HG03066 (cell line): ENCODE measurements around the gene ADAMTS18.
"Not testable (repeated sequence)": the region's sequence is repeated elsewhere in the genome, so short reads cannot be mapped to it uniquely, and the experiment has no call there.

Source experiments
- ATAC-seq: cut with Tn5 transposase; IDR thresholded peaks from one replicate; pipeline ENCODE4 v1.9.1; 2021; ENCODE audit warnings: low read depth; ENCODE audit not compliant: unreplicated experiment

The ADAMTS18 gene, protein sequence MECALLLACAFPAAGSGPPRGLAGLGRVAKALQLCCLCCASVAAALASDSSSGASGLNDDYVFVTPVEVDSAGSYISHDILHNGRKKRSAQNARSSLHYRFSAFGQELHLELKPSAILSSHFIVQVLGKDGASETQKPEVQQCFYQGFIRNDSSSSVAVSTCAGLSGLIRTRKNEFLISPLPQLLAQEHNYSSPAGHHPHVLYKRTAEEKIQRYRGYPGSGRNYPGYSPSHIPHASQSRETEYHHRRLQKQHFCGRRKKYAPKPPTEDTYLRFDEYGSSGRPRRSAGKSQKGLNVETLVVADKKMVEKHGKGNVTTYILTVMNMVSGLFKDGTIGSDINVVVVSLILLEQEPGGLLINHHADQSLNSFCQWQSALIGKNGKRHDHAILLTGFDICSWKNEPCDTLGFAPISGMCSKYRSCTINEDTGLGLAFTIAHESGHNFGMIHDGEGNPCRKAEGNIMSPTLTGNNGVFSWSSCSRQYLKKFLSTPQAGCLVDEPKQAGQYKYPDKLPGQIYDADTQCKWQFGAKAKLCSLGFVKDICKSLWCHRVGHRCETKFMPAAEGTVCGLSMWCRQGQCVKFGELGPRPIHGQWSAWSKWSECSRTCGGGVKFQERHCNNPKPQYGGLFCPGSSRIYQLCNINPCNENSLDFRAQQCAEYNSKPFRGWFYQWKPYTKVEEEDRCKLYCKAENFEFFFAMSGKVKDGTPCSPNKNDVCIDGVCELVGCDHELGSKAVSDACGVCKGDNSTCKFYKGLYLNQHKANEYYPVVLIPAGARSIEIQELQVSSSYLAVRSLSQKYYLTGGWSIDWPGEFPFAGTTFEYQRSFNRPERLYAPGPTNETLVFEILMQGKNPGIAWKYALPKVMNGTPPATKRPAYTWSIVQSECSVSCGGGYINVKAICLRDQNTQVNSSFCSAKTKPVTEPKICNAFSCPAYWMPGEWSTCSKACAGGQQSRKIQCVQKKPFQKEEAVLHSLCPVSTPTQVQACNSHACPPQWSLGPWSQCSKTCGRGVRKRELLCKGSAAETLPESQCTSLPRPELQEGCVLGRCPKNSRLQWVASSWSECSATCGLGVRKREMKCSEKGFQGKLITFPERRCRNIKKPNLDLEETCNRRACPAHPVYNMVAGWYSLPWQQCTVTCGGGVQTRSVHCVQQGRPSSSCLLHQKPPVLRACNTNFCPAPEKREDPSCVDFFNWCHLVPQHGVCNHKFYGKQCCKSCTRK (N-terminal part only)

DNA sequence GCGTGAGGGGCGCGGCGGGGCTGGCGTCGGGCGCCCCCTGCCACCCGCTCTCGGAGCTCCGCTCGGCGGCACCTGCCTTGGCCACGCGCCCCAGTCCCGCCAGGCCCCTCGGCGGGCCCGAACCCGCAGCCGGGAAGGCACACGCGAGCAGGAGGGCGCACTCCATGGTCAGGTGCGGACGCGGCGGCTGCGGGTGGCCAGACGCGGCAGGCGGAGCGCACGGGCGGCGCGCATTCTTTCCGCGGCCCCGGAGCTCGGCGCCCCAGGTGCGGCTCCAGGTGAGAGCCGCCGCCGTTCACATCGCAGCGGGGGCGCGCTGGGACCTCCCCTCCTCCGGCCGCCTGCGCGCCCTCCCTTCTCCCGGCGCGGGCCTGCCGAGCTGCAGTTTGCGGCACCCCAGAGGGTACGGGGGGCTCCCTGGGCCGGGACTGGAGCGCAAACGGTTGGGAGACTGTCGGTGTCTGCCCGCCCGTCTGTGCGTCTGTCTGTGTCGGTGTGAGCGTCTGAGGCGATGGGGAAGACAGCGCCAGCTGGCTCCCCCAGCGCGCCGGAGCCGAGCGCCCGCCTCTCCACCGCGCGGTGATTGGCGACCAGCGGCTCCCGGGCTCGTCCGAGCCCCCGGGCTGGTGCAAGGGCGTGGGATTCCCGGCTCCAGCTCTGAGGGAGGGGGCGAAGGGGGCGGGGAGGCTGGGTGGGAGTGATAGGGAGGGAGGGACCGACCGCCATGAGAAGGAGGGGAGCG, at the start of gene ADAMTS18:
TSS of gene ADAMTS18 (minus strand) at position 505 of the 742 bp plus-strand sequence. CDS start at position 166, 339 bp downstream.
- ATAC-seq, result no peak

- no peak for ATAC-seq
Measured at GRCh38 chr16:77480681-77481315, 46.0 kb upstream of the ADAMTS18 start.

- ATAC-seq, result no peak
Measured at GRCh38 chr16:77472262-77472661, 37.4 kb upstream of the ADAMTS18 start.

GRCh38 chr16:77470851-77471250, 36.0 kb upstream of the ADAMTS18 start:
- no peak for ATAC-seq

DNA sequence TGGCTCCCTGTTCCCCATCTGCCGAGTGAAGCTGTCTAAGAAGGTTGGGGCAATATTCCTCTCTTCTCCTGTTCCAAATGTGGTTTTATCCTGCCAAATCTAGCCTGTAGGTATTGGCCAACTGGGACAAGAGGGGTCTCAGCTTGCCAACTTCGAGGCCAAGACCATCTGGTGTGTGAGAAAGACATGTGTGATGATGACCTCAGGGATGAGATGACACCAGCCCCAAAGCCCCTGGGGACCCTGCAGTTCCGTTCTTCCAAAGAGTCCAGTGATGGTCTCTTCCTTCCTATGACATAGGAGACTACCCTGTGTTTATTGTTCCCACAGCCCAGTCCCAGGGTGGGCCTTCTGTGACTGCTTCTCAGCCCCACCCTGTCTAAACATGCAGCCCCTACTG, 34.8 kb upstream of the ADAMTS18 start:
- ATAC-seq, result no peak

- no peak for ATAC-seq
Measured at GRCh38 chr16:77468831-77469230, 34.0 kb upstream of the ADAMTS18 start.

GRCh38 chr16:77467821-77468335, 33.0 kb upstream of the ADAMTS18 start:
- ATAC-seq, result no peak

GRCh38 chr16:77463659-77464058, 28.8 kb upstream of the ADAMTS18 start:
- ATAC-seq, result not testable (repeated sequence)

GRCh38 chr16:77462894-77463293, 28.1 kb upstream of the ADAMTS18 start:
- ATAC-seq, result no peak

DNA sequence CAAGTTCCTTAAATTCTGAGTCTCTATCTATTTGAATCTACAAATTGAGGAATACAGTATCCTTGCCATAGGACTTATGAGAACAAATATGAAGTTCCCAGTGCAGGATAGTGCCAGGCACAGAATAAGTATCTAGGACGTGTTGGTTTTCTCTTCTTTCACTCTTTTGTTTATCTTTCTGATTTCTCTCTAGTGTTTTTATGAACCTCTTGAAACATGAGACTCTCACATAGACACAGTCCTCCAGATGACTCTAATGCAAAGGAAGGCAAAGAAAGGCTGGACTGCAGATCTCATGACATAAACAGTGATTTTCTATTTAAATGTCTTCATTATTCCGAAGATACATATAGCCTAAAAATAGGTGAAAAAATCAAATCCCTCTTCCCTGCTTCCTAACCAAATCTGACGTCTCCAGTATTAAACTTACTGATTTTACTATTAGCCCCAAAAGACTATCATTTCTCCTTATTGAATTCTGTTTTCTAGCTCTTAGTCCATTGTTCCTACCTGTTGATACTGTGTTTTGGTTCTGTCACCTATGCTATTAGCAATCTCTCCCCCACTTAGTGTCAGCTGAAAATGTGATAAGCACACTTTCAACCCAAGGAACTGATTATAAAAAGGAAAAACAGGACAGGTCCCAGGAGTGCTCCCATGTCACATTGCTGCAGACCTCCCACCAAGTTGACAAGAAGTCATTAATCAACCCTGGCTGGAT, 24.9 kb upstream of the ADAMTS18 start:
- no peak for ATAC-seq

DNA sequence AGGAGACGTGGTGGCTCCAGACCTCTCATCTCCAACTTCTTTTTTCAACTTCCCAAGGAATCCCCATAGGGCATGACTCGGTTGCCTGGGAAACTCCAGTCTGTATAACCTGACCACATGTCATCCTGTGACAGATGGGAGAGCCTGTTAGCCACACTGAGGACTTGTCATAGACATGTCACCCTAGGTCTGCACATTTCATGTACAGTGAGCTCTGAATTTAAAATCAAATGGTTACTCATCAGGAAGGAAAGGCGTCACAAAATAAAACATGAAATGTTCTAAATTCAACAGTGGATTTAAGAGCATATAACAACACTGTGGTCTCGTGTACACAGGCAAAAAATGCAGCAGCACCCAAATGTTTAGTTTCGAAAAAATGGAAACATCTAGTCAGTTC, 22.2 kb upstream of the ADAMTS18 start:
- ATAC-seq, result no peak

- no peak for ATAC-seq
Measured at GRCh38 chr16:77452243-77452642, 17.4 kb upstream of the ADAMTS18 start.

- no peak for ATAC-seq
Measured at GRCh38 chr16:77450790-77451487, 16.1 kb upstream of the ADAMTS18 start.

- ATAC-seq, result no peak
Measured at GRCh38 chr16:77449208-77449607, 14.4 kb upstream of the ADAMTS18 start.

DNA sequence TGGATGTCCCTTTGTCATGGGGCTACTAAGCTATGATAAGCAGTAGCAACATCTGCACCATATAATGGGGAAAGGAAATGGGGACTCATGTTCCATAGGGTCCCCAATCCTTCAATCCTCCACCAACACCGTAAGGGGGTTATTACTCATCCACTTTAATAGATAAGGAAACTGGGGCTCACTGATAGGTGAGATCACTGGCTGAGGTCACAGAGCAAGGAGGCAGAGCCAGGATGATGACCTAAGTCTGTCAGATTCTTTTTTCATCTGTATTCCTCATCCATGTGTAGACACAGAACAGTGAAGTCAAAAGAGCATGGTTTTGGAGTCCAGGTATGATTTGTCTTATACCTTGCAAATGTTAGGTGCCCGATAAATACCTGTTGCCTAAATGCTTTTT, 10.5 kb upstream of the ADAMTS18 start:
- ATAC-seq, result no peak

DNA sequence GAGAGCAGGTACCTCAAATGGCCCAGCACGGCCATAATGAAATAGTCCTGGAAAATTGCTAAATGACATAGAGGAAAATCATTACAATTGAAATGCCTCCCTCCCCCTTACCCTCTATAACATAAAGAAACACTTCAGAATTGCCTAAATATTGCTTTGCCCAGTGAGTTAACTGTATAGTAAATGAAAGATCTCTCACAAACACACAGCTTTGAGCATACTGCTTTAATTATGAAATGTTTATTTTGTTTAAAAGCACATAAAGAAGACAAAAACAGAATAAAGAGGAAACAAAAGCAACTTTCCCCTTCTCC, 9.3 kb upstream of the ADAMTS18 start:
- ATAC-seq, result no peak

DNA sequence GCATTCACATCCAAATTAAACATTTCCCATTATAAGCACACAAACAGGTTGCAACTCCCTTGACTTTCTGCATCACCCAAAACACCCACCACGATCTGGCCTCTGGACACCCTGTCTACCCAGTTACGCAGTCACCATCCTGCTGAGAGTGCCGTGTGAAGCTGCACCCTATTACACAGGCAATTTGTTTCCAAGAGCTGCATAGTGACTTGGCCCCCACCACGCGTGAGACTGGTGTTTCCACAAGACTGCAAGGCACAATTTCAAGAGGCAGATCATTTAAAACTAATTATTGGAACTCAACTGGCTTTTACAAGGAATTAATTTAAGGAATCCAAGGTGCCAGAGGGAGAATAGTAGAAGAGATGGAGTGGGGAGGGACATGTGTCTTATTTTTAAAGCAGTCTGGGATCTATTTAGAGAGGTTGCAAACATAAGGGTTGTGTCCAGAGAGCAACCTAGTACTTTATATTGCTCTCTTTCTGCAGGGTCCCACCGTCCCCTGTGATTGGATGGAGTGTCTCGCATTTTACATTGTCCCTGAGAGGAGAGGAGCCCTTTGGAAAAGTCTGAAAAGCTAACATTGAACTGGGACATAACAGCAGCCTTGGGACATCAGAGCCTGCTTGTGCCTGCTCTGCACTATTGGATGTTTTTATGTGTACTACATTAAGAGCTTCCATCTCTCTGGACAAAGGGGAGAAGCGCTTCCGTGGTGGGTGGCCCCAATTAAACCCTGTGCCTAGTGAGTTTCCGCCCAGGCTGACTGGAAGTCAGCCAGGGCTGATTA, 8.7 kb upstream of the ADAMTS18 start:
- ATAC-seq, result no peak

- ATAC-seq, result no peak
Measured at GRCh38 chr16:77442078-77442477, 7.2 kb upstream of the ADAMTS18 start.
